ENCODE results near the gene KRT38. TPM values are rescaled to one million over a fixed set of nuclear protein-coding genes. Genes with fewer than 3 reads are reported as not detected.

Gene KRT38
- total RNA-seq, 1 donor from 2014 or later: not detected

GRCh38 chr17:41407226-41407625 lies 33.6 kb downstream of the KRT38 start:
- no peak overlapping the region for H3K27ac ChIP-seq
- H3K27me3 ChIP-seq: no peaks in the 10 kb centered on the region
- H3F3A ChIP-seq (ENCODE audit: low read depth): no peaks in the 10 kb centered on the region
- DNase-seq (ENCODE audit: low spot score): no peak
- no peak overlapping the region for H3K4me3 Mint-ChIP-seq
- H3K27ac Mint-ChIP-seq: no peak overlapping the region
- no peaks in the 10 kb centered on the region for H3K9me3 Mint-ChIP-seq
- no peaks in the 10 kb centered on the region for H3K79me2 ChIP-seq (ENCODE audit: low read depth)
- H3K4me3 ChIP-seq: no peak overlapping the region
- H3K27me3 Mint-ChIP-seq (ENCODE audit: insufficient read depth, low read depth): peaks cover 4% of the 10 kb centered on the region
- no peak overlapping the region for H3K4me2 ChIP-seq
- H3K4me1 Mint-ChIP-seq: peaks cover 8% of the 10 kb centered on the region
- H2AFZ ChIP-seq (replicated peaks): no peak overlapping the region
- no peaks in the 10 kb centered on the region for H3K9me3 ChIP-seq (ENCODE audit: low read depth)
- peaks cover 3% of the 10 kb centered on the region for H3K4me1 ChIP-seq
- H3K9ac ChIP-seq: no peak overlapping the region
- TF ChIP-seq CTCF (IDR thresholded peaks at IDR 0.05) (no peak), EZH2 (IDR thresholded peaks at IDR 0.05) (no peak), EZH2phosphoT487 (IDR thresholded peaks at IDR 0.05) (no peak)
- no peaks in the 10 kb centered on the region for H4K20me1 ChIP-seq (ENCODE audit: low read depth)
- H3K36me3 ChIP-seq: no peaks in the 10 kb centered on the region
- no peaks in the 10 kb centered on the region for H3K36me3 Mint-ChIP-seq

- no peak overlapping the region for H2AFZ ChIP-seq (replicated peaks)
Observed at GRCh38 chr17:41406205-41406604, 34.6 kb downstream of the KRT38 start.

GRCh38 chr17:41404024-41404671 lies 36.6 kb downstream of the KRT38 start:
- no peak for TF ChIP-seq EZH2 (IDR thresholded peaks at IDR 0.05)
- TF ChIP-seq CTCF (IDR thresholded peaks at IDR 0.05): no peak
- TF ChIP-seq EZH2phosphoT487 (IDR thresholded peaks at IDR 0.05): no peak
- Histone ChIP-seq H3F3A (ENCODE audit: low read depth) (no peaks in the 10 kb centered on the region), H3K79me2 (ENCODE audit: low read depth) (no peaks in the 10 kb centered on the region), H3K9me3 (ENCODE audit: low read depth) (no peaks in the 10 kb centered on the region), H3K4me1 (no peaks in the 10 kb centered on the region), H3K4me2 (no peak overlapping the region), H3K36me3 (no peaks in the 10 kb centered on the region), H3K9ac (no peak overlapping the region), H3K27me3 (no peaks in the 10 kb centered on the region), H2AFZ (replicated peaks) (no peak overlapping the region), H3K4me3 (no peak overlapping the region), H3K27ac (no peak overlapping the region), H4K20me1 (ENCODE audit: low read depth) (no peaks in the 10 kb centered on the region)
- Mint-ChIP-seq H3K27me3 (ENCODE audit: insufficient read depth, low read depth) (peaks cover 7% of the 10 kb centered on the region), H3K4me3 (no peak overlapping the region), H3K4me1 (peaks cover 8% of the 10 kb centered on the region), H3K9me3 (no peaks in the 10 kb centered on the region), H3K36me3 (no peaks in the 10 kb centered on the region), H3K27ac (peak overlapping the region; percentile 22)
- DNase-seq (ENCODE audit: low spot score): no peak

More at GRCh38 chr17:41406205-41406604, 34.6 kb downstream of the KRT38 start:
- H3K27me3 ChIP-seq: no peaks in the 10 kb centered on the region
- H3K4me1 ChIP-seq: no peaks in the 10 kb centered on the region
- DNase-seq (ENCODE audit: low spot score): peak; percentile 27
- H3K4me2 ChIP-seq: no peak overlapping the region
- no peaks in the 10 kb centered on the region for H3K9me3 ChIP-seq (ENCODE audit: low read depth)
- peaks cover 8% of the 10 kb centered on the region for H3K4me1 Mint-ChIP-seq
- no peaks in the 10 kb centered on the region for H3F3A ChIP-seq (ENCODE audit: low read depth)
- no peaks in the 10 kb centered on the region for H3K36me3 ChIP-seq
- H3K36me3 Mint-ChIP-seq: no peaks in the 10 kb centered on the region
- no peak overlapping the region for H3K4me3 ChIP-seq
- no peak overlapping the region for H3K27ac ChIP-seq
- no peak overlapping the region for H3K9ac ChIP-seq
- peak overlapping the region; percentile 27 for H3K27ac Mint-ChIP-seq
- no peaks in the 10 kb centered on the region for H3K9me3 Mint-ChIP-seq
- no peak overlapping the region for H3K4me3 Mint-ChIP-seq
- H3K27me3 Mint-ChIP-seq (ENCODE audit: insufficient read depth, low read depth): peaks cover 7% of the 10 kb centered on the region
- TF ChIP-seq EZH2 (IDR thresholded peaks at IDR 0.05): no peak
- peak; percentile 15 for TF ChIP-seq CTCF (IDR thresholded peaks at IDR 0.05)
- no peaks in the 10 kb centered on the region for H4K20me1 ChIP-seq (ENCODE audit: low read depth)
- no peaks in the 10 kb centered on the region for H3K79me2 ChIP-seq (ENCODE audit: low read depth)

Measured in neural progenitor cell (in vitro differentiated cells).